HepG2 (cell line): ENCODE results near the gene PSMD8. TPM values are rescaled to one million over a fixed set of nuclear protein-coding genes. Genes with fewer than 3 reads are reported as not detected.

Experiments used
- EED ChIP-seq: sonication (generic); formaldehyde crosslinking; IDR thresholded peaks from 2 replicates; pipeline ENCODE4 v1.5.0; 2020; ENCODE audit warnings: mild to moderate bottlenecking, missing genetic modification reagents
- FOXJ3 ChIP-seq: sonication (generic); formaldehyde crosslinking; IDR thresholded peaks from 2 replicates; pipeline ENCODE4 v1.4.0; 2020; ENCODE audit warnings: missing genetic modification reagents, mild to moderate bottlenecking, borderline replicate concordance
- GTF2F1 ChIP-seq: fragments of 150-350 bp; IDR thresholded peaks from 2 replicates; pipeline ENCODE4 v1.6.1; 2014; ENCODE audit warnings: low read length
- HOXA3 ChIP-seq: sonication (generic); formaldehyde crosslinking; IDR thresholded peaks from 2 replicates; pipeline ENCODE4 v1.5.0; 2020; ENCODE audit warnings: missing genetic modification reagents
- MATR3 ChIP-seq: sonication (generic); formaldehyde crosslinking; IDR thresholded peaks from 2 replicates; pipeline ENCODE4 v1.4.0; 2020; ENCODE audit warnings: missing genetic modification reagents
- MTA1 ChIP-seq: sonication (generic); formaldehyde crosslinking; IDR thresholded peaks from 2 replicates; pipeline ENCODE4 v1.4.0; 2020; ENCODE audit warnings: missing genetic modification reagents, mild to moderate bottlenecking, borderline replicate concordance
- PHF8 ChIP-seq: sonication (generic); formaldehyde crosslinking; IDR thresholded peaks from 2 replicates; pipeline ENCODE4 v1.5.0; 2020; ENCODE audit warnings: missing genetic modification reagents
- RFX1 ChIP-seq: fragments of 450-650 bp; IDR thresholded peaks from 2 replicates; pipeline ENCODE4 v1.6.1; 2017
- ZFP62 ChIP-seq: sonication (generic); formaldehyde crosslinking; IDR thresholded peaks from 2 replicates; pipeline ENCODE4 v1.4.0; 2020; ENCODE audit warnings: missing genetic modification reagents
- ZNF3 ChIP-seq: IDR thresholded peaks from 2 replicates; pipeline ENCODE4 v1.7.0; 2017; ENCODE audit warnings: inconsistent platforms
- ZNF546 ChIP-seq: sonication (generic); formaldehyde crosslinking; conservative IDR thresholded peaks from 2 replicates; pipeline ENCODE4 v1.8.1; 2023; ENCODE audit warnings: mild to moderate bottlenecking, missing genetic modification reagents
- ZNF547 ChIP-seq: sonication (generic); formaldehyde crosslinking; IDR thresholded peaks from 2 replicates; pipeline ENCODE4 v1.5.1; 2020; ENCODE audit warnings: mild to moderate bottlenecking, missing genetic modification reagents
- ZNF75D ChIP-seq: sonication (generic); formaldehyde crosslinking; IDR thresholded peaks from 2 replicates; pipeline ENCODE4 v1.8.1; 2023; ENCODE audit warnings: missing genetic modification reagents, mild to moderate bottlenecking, borderline replicate concordance
- polyA plus RNA-seq, 8 experiments: library from polyadenylated mRNA; depleted of rRNA in 3 of 8; stranded (reverse) in 7 of 8; unstranded in 1 of 8; fragments of >200 nt; fragmentation: Illumina TruSeq in 4 of 8; extraction: Trizol in 4 of 8; gene quantifications; 2 replicates each; pipeline versions ENCODE4 v1.2.1 to v1.2.3, GENCODE V29; 2011 to 2016; ENCODE audit warnings: low read depth in 4 of 8, missing spikeins in 1 of 8, mixed read lengths in 1 of 8; ENCODE audit not compliant: insufficient read depth in 1 of 8
- total RNA-seq, 5 experiments: library from RNA; depleted of rRNA; stranded (reverse); fragments of >200 nt; fragmentation: Illumina TruSeq; extraction: Trizol; gene quantifications; 2 replicates each; pipeline ENCODE4 v1.2.3, GENCODE V29; 2016; ENCODE audit warnings: low read depth in 1 of 5
- TF ChIP-seq, protein P1 (sequence below): sonication (generic); formaldehyde crosslinking; IDR thresholded peaks from 2 replicates; pipeline ENCODE4 v1.5.1; 2020; ENCODE audit warnings: missing genetic modification reagents, mild to moderate bottlenecking, borderline replicate concordance
- TF ChIP-seq, protein P2 (sequence below): sonication (generic); formaldehyde crosslinking; IDR thresholded peaks from 2 replicates; pipeline ENCODE4 v1.4.0; 2020; ENCODE audit warnings: mild to moderate bottlenecking, missing genetic modification reagents
- TF ChIP-seq, protein P3 (sequence below): sonication (generic); formaldehyde crosslinking; IDR thresholded peaks from 2 replicates; pipeline ENCODE4 v1.8.1; 2023; ENCODE audit warnings: mild to moderate bottlenecking, inconsistent platforms, moderate library complexity, missing genetic modification reagents, borderline replicate concordance
- TF ChIP-seq, protein P4 (sequence below): sonication (generic); formaldehyde crosslinking; IDR thresholded peaks from 2 replicates; pipeline ENCODE4 v1.8.0; 2022; ENCODE audit warnings: low read depth, missing genetic modification reagents
- TF ChIP-seq, protein P5 (sequence below): sonication (generic); formaldehyde crosslinking; IDR thresholded peaks from 2 replicates; pipeline ENCODE4 v1.4.0; 2020; ENCODE audit warnings: missing genetic modification reagents

Gene PSMD8
- total and polyA plus RNA-seq, 2 of the 13 experiments (the other 11 are each of a cell fraction or from before 2014, with no cell fraction given): 162 to 296 TPM

DNA sequence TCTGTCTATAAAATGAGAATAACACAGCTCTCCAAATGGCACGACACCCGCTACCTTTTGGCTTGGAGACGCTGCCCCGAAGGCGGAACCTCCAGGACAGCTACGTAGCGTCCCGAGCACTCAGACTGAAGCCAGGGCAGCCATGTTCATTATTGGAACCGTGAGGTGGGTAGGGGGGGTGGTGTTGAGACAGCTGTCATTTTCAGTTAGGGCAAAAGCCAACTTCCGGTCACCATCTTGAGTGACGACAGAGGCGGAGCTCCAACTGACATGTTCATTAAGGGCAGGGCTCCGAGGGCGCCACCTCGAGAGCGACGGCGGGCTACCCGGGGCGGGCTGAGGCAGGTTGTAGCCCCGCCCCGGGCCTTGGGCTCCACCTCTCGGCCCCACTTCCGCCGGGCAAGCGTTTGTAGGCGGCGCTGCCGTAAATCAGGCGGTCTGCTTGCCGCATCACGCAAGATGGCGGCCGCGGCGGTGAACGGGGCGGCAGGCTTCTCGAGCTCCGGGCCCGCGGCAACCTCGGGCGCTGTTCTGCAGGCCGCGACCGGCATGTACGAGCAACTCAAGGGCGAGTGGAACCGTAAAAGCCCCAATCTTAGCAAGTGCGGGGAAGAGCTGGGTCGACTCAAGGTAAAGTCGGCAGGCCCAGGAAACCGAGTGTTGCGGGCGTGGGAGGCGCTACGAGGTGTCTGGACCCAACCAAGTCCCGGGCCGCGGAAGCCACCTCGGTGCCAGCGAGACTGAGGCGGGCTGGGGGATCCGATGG is at the start of gene PSMD8 (continued):
- 0 out of 2 replicates have a peak, but pooled peaks have one; percentile 3 for TF ChIP-seq ZNF75D (CRISPR knock-in tag)
- peak; percentile 99 for TF ChIP-seq HOXA3 (CRISPR knock-in tag)
- TF ChIP-seq, protein P1, sequence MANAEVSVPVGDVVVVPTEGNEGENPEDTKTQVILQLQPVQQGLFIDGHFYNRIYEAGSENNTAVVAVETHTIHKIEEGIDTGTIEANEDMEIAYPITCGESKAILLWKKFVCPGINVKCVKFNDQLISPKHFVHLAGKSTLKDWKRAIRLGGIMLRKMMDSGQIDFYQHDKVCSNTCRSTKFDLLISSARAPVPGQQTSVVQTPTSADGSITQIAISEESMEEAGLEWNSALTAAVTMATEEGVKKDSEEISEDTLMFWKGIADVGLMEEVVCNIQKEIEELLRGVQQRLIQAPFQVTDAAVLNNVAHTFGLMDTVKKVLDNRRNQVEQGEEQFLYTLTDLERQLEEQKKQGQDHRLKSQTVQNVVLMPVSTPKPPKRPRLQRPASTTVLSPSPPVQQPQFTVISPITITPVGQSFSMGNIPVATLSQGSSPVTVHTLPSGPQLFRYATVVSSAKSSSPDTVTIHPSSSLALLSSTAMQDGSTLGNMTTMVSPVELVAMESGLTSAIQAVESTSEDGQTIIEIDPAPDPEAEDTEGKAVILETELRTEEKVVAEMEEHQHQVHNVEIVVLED (CRISPR knock-in tag): peak; percentile 96
- TF ChIP-seq ZNF3: no peak
- peak; percentile 100 for TF ChIP-seq PHF8 (CRISPR knock-in tag)
- TF ChIP-seq, protein P2, sequence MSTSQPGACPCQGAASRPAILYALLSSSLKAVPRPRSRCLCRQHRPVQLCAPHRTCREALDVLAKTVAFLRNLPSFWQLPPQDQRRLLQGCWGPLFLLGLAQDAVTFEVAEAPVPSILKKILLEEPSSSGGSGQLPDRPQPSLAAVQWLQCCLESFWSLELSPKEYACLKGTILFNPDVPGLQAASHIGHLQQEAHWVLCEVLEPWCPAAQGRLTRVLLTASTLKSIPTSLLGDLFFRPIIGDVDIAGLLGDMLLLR (CRISPR knock-in tag): peak; percentile 22; the same call in 1 of the 2 replicates
- TF ChIP-seq, protein P3, sequence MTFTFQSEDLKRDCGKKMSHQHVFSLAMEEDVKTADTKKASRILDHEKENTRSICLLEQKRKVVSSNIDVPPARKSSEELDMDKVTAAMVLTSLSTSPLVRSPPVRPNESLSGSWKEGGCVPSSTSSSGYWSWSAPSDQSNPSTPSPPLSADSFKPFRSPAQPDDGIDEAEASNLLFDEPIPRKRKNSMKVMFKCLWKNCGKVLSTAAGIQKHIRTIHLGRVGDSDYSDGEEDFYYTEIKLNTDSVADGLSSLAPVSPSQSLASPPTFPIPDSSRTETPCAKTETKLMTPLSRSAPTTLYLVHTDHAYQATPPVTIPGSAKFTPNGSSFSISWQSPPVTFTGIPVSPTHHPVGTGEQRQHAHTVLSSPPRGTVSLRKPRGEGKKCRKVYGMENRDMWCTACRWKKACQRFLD (CRISPR knock-in tag): 0 out of 2 replicates have a peak, but pooled peaks have one; percentile 58
- TF ChIP-seq, protein P4, sequence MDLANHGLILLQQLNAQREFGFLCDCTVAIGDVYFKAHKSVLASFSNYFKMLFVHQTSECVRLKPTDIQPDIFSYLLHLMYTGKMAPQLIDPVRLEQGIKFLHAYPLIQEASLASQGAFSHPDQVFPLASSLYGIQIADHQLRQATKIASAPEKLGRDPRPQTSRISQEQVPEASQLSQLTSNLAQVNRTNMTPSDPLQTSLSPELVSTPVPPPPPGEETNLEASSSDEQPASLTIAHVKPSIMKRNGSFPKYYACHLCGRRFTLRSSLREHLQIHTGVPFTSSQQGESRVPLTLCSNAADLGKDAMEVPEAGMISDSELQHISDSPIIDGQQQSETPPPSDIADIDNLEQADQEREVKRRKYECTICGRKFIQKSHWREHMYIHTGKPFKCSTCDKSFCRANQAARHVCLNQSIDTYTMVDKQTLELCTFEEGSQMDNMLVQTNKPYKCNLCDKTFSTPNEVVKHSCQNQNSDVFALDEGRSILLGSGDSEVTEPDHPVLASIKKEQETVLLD (CRISPR knock-in tag): peak; percentile 73
- TF ChIP-seq, protein P5, sequence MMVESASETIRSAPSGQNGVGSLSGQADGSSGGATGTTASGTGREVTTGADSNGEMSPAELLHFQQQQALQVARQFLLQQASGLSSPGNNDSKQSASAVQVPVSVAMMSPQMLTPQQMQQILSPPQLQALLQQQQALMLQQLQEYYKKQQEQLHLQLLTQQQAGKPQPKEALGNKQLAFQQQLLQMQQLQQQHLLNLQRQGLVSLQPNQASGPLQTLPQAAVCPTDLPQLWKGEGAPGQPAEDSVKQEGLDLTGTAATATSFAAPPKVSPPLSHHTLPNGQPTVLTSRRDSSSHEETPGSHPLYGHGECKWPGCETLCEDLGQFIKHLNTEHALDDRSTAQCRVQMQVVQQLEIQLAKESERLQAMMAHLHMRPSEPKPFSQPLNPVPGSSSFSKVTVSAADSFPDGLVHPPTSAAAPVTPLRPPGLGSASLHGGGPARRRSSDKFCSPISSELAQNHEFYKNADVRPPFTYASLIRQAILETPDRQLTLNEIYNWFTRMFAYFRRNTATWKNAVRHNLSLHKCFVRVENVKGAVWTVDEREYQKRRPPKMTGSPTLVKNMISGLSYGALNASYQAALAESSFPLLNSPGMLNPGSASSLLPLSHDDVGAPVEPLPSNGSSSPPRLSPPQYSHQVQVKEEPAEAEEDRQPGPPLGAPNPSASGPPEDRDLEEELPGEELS (CRISPR knock-in tag): peak; percentile 56
- TF ChIP-seq ZFP62: no peak
- no peak for TF ChIP-seq RFX1
- 0 out of 2 replicates have a peak, but pooled peaks have one; percentile 16 for TF ChIP-seq FOXJ3
- TF ChIP-seq MATR3 (CRISPR knock-in tag): no peak
- peak; percentile 65; the same call in 1 of the 2 replicates for TF ChIP-seq MTA1 (CRISPR knock-in tag)
- TF ChIP-seq ZNF546: peak; percentile 92
- TF ChIP-seq ZNF547 (CRISPR knock-in tag): peak; percentile 74
- no peak for TF ChIP-seq GTF2F1
- TF ChIP-seq EED: peak; percentile 92
